ENCODE measurements around the gene ATP8A2.

DNA sequence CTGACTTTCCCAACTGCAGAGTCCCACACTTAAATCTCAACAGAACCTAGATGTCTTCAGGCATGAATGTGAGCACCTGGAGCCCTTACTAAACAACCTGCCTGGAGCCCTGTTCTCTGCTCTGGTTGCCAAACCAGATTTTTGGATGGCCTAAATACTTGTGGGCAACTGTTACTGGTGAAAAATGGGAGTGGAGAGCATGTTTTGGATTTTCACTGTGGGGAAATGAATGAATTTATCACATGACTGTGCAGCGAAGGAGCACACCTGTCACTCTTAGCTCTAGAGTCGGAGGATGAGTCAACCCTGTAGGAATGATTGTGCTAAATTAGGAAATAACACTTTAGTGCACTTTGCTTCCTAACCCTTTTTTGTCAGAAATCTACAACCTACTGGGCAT lies 649.7 kb downstream of the ATP8A2 start:
- TF ChIP-seq EZH2phosphoT487 (IDR thresholded peaks at IDR 0.05; ENCODE audit: borderline replicate concordance, low read depth, low read length) (no peak), CTCF (conservative IDR thresholded peaks at IDR 0.05; ENCODE audit: low read length) (no peak)

Measured in OCI-LY7 (cell line).